Neural cell (in vitro differentiated cells): ENCODE results near the gene TNS3. TPM values are rescaled to one million over a fixed set of nuclear protein-coding genes. Genes with fewer than 3 reads are reported as not detected.

ENCODE experiments used
- H2AFZ ChIP-seq: fragments of 200-600, 300-800 bp; sonication (generic), shearing (Covaris generic); 2 replicates; pipeline ENCODE4 v1.6.0; 2014; ENCODE audit warnings: low read depth, mild to moderate bottlenecking, antibody characterized with exemption, low read length, moderate library complexity
- H3F3A ChIP-seq: fragments of 200-600 bp; shearing (Covaris generic); 2 replicates; pipeline ENCODE4 v1.6.1; 2016; ENCODE audit warnings: mild to moderate bottlenecking, moderate library complexity, mixed read lengths, antibody characterized with exemption, low read length; ENCODE audit not compliant: insufficient read depth, poor library complexity, severe bottlenecking
- H3K27ac ChIP-seq: fragments of 200-600, 300-800 bp; sonication (generic), shearing (Covaris generic); 2 replicates; pipeline ENCODE4 v1.5.1; 2014; ENCODE audit warnings: mild to moderate bottlenecking, low read length, moderate library complexity
- H3K27me3 ChIP-seq: fragments of 300-800, 200-600 bp; sonication (generic), shearing (Covaris generic); 2 replicates; pipeline ENCODE4 v1.6.0; 2014; ENCODE audit warnings: mild to moderate bottlenecking, low read depth, low read length, moderate library complexity; ENCODE audit not compliant: insufficient read depth
- H3K36me3 ChIP-seq: fragments of 300-800, 200-600 bp; sonication (generic), shearing (Covaris generic); 2 replicates; pipeline ENCODE4 v1.5.1; 2014; ENCODE audit warnings: mild to moderate bottlenecking, antibody characterized with exemption, low read length, moderate library complexity; ENCODE audit not compliant: insufficient read depth
- H3K4me2 ChIP-seq: fragments of 300-800, 200-600 bp; sonication (generic), shearing (Covaris generic); 2 replicates; pipeline ENCODE4 v1.6.0; 2014; ENCODE audit warnings: mild to moderate bottlenecking, low read length
- H3K4me3 ChIP-seq: fragments of 300-800, 200-600 bp; sonication (generic), shearing (Covaris generic); 2 replicates; pipeline ENCODE4 v1.5.1; 2014; ENCODE audit warnings: mild to moderate bottlenecking, low read length, moderate library complexity
- H3K79me2 ChIP-seq: fragments of 200-600 bp; shearing (Covaris generic); replicated peaks from 2 replicates; pipeline ENCODE4 v1.6.0; 2014; ENCODE audit warnings: mild to moderate bottlenecking, low read length, moderate library complexity; ENCODE audit not compliant: insufficient read depth
- H3K9ac ChIP-seq: fragments of 300-800, 200-600 bp; sonication (generic), shearing (Covaris generic); 2 replicates; pipeline ENCODE4 v1.6.1; 2016; ENCODE audit warnings: mild to moderate bottlenecking, low read length, mixed read lengths
- H3K9me2 ChIP-seq: fragments of 200-600 bp; shearing (Covaris generic); 2 replicates; pipeline ENCODE4 v1.6.1; 2016; ENCODE audit warnings: mild to moderate bottlenecking, low read length, mixed read lengths; ENCODE audit not compliant: insufficient read depth
- H3K9me3 ChIP-seq: fragments of 200-600, 300-800 bp; sonication (generic), shearing (Covaris generic); 2 replicates; pipeline ENCODE4 v1.6.1; 2016; ENCODE audit warnings: mild to moderate bottlenecking, mixed run types, low read length, moderate library complexity, mixed read lengths
- H4K20me1 ChIP-seq: fragments of 200-600 bp; shearing (Covaris generic); 2 replicates; pipeline ENCODE4 v1.6.1; 2016; ENCODE audit warnings: mild to moderate bottlenecking, mixed run types; ENCODE audit not compliant: insufficient read depth
- EP300 ChIP-seq: fragments of 450-650 bp; conservative IDR thresholded peaks from 2 replicates; pipeline ENCODE4 v1.6.1; 2014; ENCODE audit warnings: antibody characterized with exemption, mild to moderate bottlenecking, moderate library complexity; ENCODE audit not compliant: poor library complexity, severe bottlenecking
- EZH2 ChIP-seq: fragments of 200-600, 300-800 bp; shearing (Covaris generic), sonication (generic); IDR thresholded peaks from 2 replicates; pipeline ENCODE4 v1.6.1; 2014; ENCODE audit warnings: antibody characterized with exemption, low read length, borderline replicate concordance, mild to moderate bottlenecking; ENCODE audit not compliant: insufficient read depth, poor library complexity, severe bottlenecking
- MXI1 ChIP-seq: fragments of 450-650 bp; conservative IDR thresholded peaks from 2 replicates; pipeline ENCODE4 v1.6.1; 2014; ENCODE audit warnings: antibody characterized with exemption, mild to moderate bottlenecking; ENCODE audit not compliant: poor library complexity, severe bottlenecking
- POLR2AphosphoS5 ChIP-seq: IDR thresholded peaks from 2 replicates; pipeline ENCODE4 v1.6.1; 2012
- RAD21 ChIP-seq: fragments of 450-650 bp; conservative IDR thresholded peaks from 2 replicates; pipeline ENCODE4 v1.6.1; 2014; ENCODE audit warnings: antibody characterized with exemption, mild to moderate bottlenecking, moderate library complexity
- SMC3 ChIP-seq: fragments of 450-650 bp; conservative IDR thresholded peaks from 2 replicates; pipeline ENCODE4 v1.6.1; 2014; ENCODE audit warnings: antibody characterized with exemption, mild to moderate bottlenecking, moderate library complexity; ENCODE audit not compliant: poor library complexity
- TAF1 ChIP-seq: IDR thresholded peaks from 2 replicates; pipeline ENCODE4 v1.6.1; 2012; ENCODE audit warnings: low read depth
- polyA plus RNA-seq: library from polyadenylated mRNA; depleted of rRNA; stranded (reverse); fragments of >200 nt; gene quantifications from 2 replicates; pipeline ENCODE4 v1.2.3, GENCODE V29; 2014
- TF ChIP-seq, protein P1 (sequence below): fragments of 450-650 bp; IDR thresholded peaks from 2 replicates; pipeline ENCODE4 v1.5.1; 2014; ENCODE audit warnings: antibody characterized with exemption, mild to moderate bottlenecking, moderate library complexity; ENCODE audit not compliant: poor library complexity, severe bottlenecking
- TF ChIP-seq, protein P2 (sequence below): IDR thresholded peaks from 2 replicates; pipeline ENCODE4 v1.6.1; 2012; ENCODE audit warnings: borderline replicate concordance

TNS3 gene
- polyA plus RNA-seq, 1 donor from 2014 or later: 0.58 TPM

DNA sequence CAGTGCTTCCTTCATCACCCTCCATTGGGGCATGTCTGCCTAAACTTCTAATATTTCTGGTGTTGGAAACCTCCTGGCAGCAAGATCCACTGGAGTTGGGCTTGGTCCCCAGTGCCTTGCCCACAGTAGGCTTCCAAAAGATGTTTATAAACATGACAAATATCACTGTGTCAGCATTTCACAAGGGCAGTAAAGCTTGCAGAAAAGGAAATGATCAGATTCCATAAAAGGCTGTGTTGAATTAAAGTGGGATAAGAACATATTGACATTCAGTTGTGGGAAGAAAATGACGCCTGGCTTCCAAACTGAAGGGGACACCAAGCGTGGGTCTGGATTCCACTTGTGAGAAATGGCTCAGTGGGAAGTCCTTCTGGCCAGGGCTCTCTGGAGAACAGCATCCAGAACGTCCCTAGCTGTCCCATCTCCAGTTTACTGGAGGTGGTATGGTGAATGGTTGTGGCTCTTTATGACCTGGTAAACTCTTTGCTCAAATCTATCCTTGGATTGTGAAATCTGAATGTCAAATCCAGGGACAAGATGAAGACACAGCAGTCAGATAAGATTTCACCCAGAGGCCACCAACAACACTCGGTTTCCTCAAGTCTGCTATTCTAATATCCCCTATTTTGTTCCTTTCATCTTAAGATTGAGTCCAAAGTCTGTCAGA, 287.2 kb downstream of the TNS3 start:
- Histone ChIP-seq H3K4me2 (no peak overlapping the region), H4K20me1 (no peaks in the 10 kb centered on the region), H3F3A (no peaks in the 10 kb centered on the region), H2AFZ (no peak overlapping the region), H3K27me3 (no peaks in the 10 kb centered on the region), H3K9me2 (no peaks in the 10 kb centered on the region), H3K4me3 (no peak overlapping the region), H3K79me2 (no peaks in the 10 kb centered on the region), H3K9ac (no peak overlapping the region), H3K36me3 (no peaks in the 10 kb centered on the region), H3K9me3 (no peaks in the 10 kb centered on the region), H3K27ac (no peak overlapping the region)
- TF ChIP-seq EZH2: no peak
- TF ChIP-seq, protein P1, sequence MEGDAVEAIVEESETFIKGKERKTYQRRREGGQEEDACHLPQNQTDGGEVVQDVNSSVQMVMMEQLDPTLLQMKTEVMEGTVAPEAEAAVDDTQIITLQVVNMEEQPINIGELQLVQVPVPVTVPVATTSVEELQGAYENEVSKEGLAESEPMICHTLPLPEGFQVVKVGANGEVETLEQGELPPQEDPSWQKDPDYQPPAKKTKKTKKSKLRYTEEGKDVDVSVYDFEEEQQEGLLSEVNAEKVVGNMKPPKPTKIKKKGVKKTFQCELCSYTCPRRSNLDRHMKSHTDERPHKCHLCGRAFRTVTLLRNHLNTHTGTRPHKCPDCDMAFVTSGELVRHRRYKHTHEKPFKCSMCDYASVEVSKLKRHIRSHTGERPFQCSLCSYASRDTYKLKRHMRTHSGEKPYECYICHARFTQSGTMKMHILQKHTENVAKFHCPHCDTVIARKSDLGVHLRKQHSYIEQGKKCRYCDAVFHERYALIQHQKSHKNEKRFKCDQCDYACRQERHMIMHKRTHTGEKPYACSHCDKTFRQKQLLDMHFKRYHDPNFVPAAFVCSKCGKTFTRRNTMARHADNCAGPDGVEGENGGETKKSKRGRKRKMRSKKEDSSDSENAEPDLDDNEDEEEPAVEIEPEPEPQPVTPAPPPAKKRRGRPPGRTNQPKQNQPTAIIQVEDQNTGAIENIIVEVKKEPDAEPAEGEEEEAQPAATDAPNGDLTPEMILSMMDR: no peak
- no peak for TF ChIP-seq SMC3
- TF ChIP-seq, protein P2, sequence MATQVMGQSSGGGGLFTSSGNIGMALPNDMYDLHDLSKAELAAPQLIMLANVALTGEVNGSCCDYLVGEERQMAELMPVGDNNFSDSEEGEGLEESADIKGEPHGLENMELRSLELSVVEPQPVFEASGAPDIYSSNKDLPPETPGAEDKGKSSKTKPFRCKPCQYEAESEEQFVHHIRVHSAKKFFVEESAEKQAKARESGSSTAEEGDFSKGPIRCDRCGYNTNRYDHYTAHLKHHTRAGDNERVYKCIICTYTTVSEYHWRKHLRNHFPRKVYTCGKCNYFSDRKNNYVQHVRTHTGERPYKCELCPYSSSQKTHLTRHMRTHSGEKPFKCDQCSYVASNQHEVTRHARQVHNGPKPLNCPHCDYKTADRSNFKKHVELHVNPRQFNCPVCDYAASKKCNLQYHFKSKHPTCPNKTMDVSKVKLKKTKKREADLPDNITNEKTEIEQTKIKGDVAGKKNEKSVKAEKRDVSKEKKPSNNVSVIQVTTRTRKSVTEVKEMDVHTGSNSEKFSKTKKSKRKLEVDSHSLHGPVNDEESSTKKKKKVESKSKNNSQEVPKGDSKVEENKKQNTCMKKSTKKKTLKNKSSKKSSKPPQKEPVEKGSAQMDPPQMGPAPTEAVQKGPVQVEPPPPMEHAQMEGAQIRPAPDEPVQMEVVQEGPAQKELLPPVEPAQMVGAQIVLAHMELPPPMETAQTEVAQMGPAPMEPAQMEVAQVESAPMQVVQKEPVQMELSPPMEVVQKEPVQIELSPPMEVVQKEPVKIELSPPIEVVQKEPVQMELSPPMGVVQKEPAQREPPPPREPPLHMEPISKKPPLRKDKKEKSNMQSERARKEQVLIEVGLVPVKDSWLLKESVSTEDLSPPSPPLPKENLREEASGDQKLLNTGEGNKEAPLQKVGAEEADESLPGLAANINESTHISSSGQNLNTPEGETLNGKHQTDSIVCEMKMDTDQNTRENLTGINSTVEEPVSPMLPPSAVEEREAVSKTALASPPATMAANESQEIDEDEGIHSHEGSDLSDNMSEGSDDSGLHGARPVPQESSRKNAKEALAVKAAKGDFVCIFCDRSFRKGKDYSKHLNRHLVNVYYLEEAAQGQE: no peak
- TF ChIP-seq TAF1: no peak
- TF ChIP-seq MXI1: no peak
- no peak for TF ChIP-seq POLR2AphosphoS5
- no peak for TF ChIP-seq RAD21
- TF ChIP-seq EP300: no peak

DNA sequence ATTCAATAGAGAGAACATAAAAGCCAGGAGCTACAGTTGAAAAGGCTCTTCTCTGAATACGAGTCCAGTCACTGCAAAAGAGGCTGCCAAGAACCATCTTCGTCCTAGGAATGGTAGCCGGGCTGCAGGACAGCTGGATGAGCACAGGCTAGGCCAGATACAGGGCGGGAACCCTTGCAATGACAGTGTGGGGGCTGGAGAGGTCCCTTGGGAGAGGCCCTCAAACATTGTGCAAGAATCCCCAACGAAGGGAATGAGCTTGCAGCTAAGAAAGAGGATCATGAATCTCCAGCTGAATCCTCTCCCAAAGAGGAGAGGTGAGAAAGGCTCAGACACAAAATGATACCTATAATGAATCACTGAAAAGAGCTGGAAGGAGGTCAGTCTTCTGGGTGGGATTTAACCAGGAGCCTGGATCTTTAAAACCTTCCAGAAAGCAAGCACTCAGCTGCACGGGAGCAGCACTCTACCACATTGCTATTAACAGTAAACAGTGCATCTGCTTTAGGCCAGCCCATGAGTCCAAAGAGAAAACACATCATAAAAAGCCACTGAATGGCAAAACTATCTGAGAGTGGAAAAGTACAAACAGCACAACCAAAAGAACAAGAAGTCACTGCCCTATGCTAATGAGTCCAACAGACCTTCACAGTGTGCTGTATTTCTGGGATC, 287.9 kb downstream of the TNS3 start:
- Histone ChIP-seq H3K9ac (no peak overlapping the region), H3K27me3 (no peaks in the 10 kb centered on the region), H3K4me2 (no peak overlapping the region), H2AFZ (no peak overlapping the region), H3K9me3 (no peaks in the 10 kb centered on the region), H3K4me3 (no peak overlapping the region), H3K36me3 (no peaks in the 10 kb centered on the region), H4K20me1 (no peaks in the 10 kb centered on the region), H3F3A (no peaks in the 10 kb centered on the region), H3K9me2 (no peaks in the 10 kb centered on the region), H3K79me2 (no peaks in the 10 kb centered on the region), H3K27ac (no peak overlapping the region)
- TF ChIP-seq TAF1 (no peak), EP300 (no peak), SMC3 (no peak), EZH2 (no peak)
